ENCODE results near the gene NUTF2. TPM values are rescaled to one million over a fixed set of nuclear protein-coding genes. Genes with fewer than 3 reads are reported as not detected.

The NUTF2 gene
- total RNA-seq, 1 donor = 203 TPM

DNA sequence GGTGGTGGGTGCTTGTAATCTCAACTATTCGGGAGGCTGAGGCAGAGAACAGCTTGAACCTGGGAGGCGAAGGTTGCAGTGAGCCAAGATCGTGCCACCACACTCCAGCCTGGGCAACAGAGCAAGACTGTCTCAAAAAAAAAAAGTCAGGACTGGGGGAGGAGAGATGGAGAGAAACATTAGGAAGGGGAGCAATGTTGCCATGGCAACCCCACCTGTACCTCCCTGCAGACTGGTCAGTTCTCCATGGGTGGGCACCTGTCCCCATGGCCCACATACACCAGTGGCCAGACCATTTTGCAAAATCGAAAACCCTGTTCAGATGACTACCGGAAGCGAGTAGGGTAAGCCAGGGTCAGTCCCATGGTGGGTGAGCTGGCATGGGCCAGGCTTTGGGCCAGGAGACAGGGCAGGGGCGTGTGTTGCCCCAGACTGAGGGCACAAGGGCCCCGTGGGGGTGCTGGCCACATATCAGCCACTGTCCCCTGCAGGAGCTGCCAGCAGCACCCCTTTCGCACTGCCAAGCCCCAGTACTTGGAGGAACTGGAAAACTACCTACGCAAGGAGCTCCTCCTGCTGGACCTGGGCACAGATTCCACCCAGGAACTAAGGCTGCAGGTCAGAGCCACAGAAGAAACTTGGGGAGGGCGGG lies 26.0 kb upstream of the NUTF2 start:
- Histone ChIP-seq H3K4me2 (ENCODE audit: insufficient read depth, low read length) (no peak overlapping the region), H2AFZ (ENCODE audit: low read length) (no peak overlapping the region), H4K20me1 (ENCODE audit: insufficient read depth, low read length) (no peaks in the 10 kb centered on the region), H3K9me3 (ENCODE audit: low read depth, low read length) (no peaks in the 10 kb centered on the region), H3K79me2 (ENCODE audit: insufficient read depth, low read length) (no peaks in the 10 kb centered on the region), H3K27me3 (ENCODE audit: insufficient read depth, low read length) (no peaks in the 10 kb centered on the region), H3K36me3 (ENCODE audit: insufficient read depth, low read length) (no peaks in the 10 kb centered on the region), H3K4me3 (ENCODE audit: insufficient read depth, low read length) (no peak overlapping the region), H3K27ac (ENCODE audit: low read depth, low read length) (no peak overlapping the region), H3K4me1 (ENCODE audit: insufficient read depth, low read length) (no peaks in the 10 kb centered on the region)
- DNase-seq (ENCODE audit: insufficient read length, low spot score, missing footprints) = peak; percentile 69
- TF ChIP-seq, protein P1, sequence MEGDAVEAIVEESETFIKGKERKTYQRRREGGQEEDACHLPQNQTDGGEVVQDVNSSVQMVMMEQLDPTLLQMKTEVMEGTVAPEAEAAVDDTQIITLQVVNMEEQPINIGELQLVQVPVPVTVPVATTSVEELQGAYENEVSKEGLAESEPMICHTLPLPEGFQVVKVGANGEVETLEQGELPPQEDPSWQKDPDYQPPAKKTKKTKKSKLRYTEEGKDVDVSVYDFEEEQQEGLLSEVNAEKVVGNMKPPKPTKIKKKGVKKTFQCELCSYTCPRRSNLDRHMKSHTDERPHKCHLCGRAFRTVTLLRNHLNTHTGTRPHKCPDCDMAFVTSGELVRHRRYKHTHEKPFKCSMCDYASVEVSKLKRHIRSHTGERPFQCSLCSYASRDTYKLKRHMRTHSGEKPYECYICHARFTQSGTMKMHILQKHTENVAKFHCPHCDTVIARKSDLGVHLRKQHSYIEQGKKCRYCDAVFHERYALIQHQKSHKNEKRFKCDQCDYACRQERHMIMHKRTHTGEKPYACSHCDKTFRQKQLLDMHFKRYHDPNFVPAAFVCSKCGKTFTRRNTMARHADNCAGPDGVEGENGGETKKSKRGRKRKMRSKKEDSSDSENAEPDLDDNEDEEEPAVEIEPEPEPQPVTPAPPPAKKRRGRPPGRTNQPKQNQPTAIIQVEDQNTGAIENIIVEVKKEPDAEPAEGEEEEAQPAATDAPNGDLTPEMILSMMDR (IDR thresholded peaks at IDR 0.05; ENCODE audit: extremely low read depth, low read depth, low read length) = no peak

DNA sequence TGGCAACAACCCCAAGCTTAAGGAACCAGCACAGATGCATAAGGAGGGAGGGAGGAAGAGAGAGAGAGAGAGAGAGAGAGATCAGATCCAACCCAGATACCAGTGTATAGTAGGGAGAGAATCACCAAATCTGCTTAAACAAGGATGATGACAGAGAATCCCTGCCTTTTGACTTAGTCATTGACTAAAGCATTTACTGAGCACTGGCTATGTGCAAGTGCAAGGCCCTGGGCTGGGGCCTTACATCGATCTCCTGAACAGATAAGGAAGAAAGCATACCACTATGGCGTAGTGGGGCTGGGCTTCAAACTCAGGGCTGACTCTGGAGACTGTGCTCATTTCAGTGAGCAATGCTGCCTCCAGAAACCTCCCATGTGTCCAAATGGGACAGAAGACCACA lies 24.2 kb upstream of the NUTF2 start:
- H3K79me2 ChIP-seq (ENCODE audit: insufficient read depth, low read length) = no peaks in the 10 kb centered on the region
- no peak overlapping the region for H3K4me3 ChIP-seq (ENCODE audit: insufficient read depth, low read length)
- no peaks in the 10 kb centered on the region for H3K4me1 ChIP-seq (ENCODE audit: insufficient read depth, low read length)
- H2AFZ ChIP-seq (ENCODE audit: low read length) = no peak overlapping the region
- H3K36me3 ChIP-seq (ENCODE audit: insufficient read depth, low read length) = peaks cover 3% of the 10 kb centered on the region
- no peak overlapping the region for H3K27ac ChIP-seq (ENCODE audit: low read depth, low read length)
- DNase-seq (ENCODE audit: insufficient read length, low spot score, missing footprints) = peak; percentile 88
- no peaks in the 10 kb centered on the region for H4K20me1 ChIP-seq (ENCODE audit: insufficient read depth, low read length)
- TF ChIP-seq, protein P1 (IDR thresholded peaks at IDR 0.05; ENCODE audit: extremely low read depth, low read depth, low read length) = no peak
- H3K4me2 ChIP-seq (ENCODE audit: insufficient read depth, low read length) = no peak overlapping the region
- H3K27me3 ChIP-seq (ENCODE audit: insufficient read depth, low read length) = no peaks in the 10 kb centered on the region
- H3K9me3 ChIP-seq (ENCODE audit: low read depth, low read length) = no peaks in the 10 kb centered on the region

DNA sequence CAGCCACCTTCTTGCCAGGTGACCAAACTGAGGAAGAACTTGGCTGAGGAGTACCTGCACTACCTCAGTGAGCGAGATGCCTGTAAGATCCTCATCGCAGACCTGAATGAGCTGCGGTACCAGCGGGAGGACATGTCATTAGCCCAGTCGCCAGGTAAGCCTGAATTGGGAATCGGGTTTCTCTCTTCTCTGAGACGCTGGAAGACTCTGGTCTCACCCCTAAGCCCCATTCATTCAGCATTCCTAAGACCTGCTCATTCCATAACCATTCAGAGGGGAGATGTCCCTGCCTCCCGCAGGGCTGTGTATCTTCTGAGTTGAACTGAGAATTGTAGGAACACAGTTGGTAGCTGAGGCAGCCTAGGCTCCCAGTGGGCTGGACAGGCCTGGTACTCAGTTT lies 21.6 kb upstream of the NUTF2 start:
- Histone ChIP-seq H3K27me3 (ENCODE audit: insufficient read depth, low read length) (no peaks in the 10 kb centered on the region), H3K4me2 (ENCODE audit: insufficient read depth, low read length) (no peak overlapping the region), H3K9me3 (ENCODE audit: low read depth, low read length) (no peaks in the 10 kb centered on the region), H3K79me2 (ENCODE audit: insufficient read depth, low read length) (no peaks in the 10 kb centered on the region), H3K4me1 (ENCODE audit: insufficient read depth, low read length) (no peaks in the 10 kb centered on the region), H4K20me1 (ENCODE audit: insufficient read depth, low read length) (no peaks in the 10 kb centered on the region), H3K36me3 (ENCODE audit: insufficient read depth, low read length) (peaks cover 21% of the 10 kb centered on the region), H3K4me3 (ENCODE audit: insufficient read depth, low read length) (no peak overlapping the region), H2AFZ (ENCODE audit: low read length) (no peak overlapping the region), H3K27ac (ENCODE audit: low read depth, low read length) (no peak overlapping the region)
- peak; percentile 32 for DNase-seq (ENCODE audit: insufficient read length, low spot score, missing footprints)
- TF ChIP-seq, protein P1 (IDR thresholded peaks at IDR 0.05; ENCODE audit: extremely low read depth, low read depth, low read length) = no peak

DNA sequence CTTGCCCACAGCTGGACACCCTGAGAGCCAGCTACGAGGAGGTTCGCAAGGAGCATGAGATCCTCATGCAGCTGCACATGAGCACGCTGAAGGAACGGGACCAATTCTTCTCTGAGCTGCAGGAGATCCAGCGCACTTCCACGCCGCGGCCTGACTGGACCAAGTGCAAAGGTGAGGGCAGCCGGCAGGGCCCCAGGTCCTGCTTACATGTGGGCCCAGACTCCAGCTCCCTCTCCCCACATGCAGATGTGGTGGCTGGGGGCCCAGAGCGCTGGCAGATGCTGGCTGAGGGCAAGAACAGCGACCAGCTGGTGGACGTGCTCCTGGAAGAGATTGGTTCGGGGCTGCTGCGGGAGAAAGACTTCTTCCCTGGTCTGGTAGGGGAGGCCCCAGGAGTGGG lies 20.8 kb upstream of the NUTF2 start:
- H3K4me2 ChIP-seq (ENCODE audit: insufficient read depth, low read length) = no peak overlapping the region

More for the DNA sequence above, 20.8 kb upstream of the NUTF2 start:
- Histone ChIP-seq H4K20me1 (ENCODE audit: insufficient read depth, low read length) (no peaks in the 10 kb centered on the region), H3K36me3 (ENCODE audit: insufficient read depth, low read length) (peaks cover 29% of the 10 kb centered on the region), H3K27me3 (ENCODE audit: insufficient read depth, low read length) (no peaks in the 10 kb centered on the region), H3K27ac (ENCODE audit: low read depth, low read length) (no peak overlapping the region), H3K4me3 (ENCODE audit: insufficient read depth, low read length) (no peak overlapping the region), H3K9me3 (ENCODE audit: low read depth, low read length) (no peaks in the 10 kb centered on the region), H2AFZ (ENCODE audit: low read length) (no peak overlapping the region), H3K79me2 (ENCODE audit: insufficient read depth, low read length) (no peaks in the 10 kb centered on the region), H3K4me1 (ENCODE audit: insufficient read depth, low read length) (no peaks in the 10 kb centered on the region)
- DNase-seq (ENCODE audit: insufficient read length, low spot score, missing footprints) = no peak
- TF ChIP-seq, protein P1 (IDR thresholded peaks at IDR 0.05; ENCODE audit: extremely low read depth, low read depth, low read length) = no peak

All from osteoblast (primary cell).